ENCODE data around the gene CORO2B.
A peak's percentile ranks its signal among the peaks of the same experiment; 100 is the strongest.

The CORO2B gene

DNA sequence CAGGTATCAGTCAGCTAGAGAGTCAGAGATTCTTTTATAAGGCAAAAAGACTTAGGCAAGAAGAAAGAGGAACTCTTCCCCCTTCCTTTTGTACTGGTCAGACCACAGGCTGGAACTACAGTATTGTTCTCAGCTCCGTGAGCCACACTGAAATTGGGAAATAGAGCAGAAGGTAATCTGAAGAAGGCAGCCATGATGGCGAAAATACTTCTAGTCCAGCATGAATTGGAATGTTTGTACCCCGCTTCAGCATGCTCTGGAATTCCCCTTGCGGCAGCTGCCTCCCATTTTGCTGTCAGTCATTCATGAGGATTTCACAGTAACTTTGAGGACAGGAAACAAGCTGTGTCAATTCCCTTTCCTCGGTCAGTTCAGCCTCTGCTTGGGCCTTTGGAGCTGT, 96.2 kb downstream of the CORO2B start:
- TF ChIP-seq, protein P1, sequence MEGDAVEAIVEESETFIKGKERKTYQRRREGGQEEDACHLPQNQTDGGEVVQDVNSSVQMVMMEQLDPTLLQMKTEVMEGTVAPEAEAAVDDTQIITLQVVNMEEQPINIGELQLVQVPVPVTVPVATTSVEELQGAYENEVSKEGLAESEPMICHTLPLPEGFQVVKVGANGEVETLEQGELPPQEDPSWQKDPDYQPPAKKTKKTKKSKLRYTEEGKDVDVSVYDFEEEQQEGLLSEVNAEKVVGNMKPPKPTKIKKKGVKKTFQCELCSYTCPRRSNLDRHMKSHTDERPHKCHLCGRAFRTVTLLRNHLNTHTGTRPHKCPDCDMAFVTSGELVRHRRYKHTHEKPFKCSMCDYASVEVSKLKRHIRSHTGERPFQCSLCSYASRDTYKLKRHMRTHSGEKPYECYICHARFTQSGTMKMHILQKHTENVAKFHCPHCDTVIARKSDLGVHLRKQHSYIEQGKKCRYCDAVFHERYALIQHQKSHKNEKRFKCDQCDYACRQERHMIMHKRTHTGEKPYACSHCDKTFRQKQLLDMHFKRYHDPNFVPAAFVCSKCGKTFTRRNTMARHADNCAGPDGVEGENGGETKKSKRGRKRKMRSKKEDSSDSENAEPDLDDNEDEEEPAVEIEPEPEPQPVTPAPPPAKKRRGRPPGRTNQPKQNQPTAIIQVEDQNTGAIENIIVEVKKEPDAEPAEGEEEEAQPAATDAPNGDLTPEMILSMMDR (IDR thresholded peaks at IDR 0.05; ENCODE audit: insufficient read depth, low read length): no peak
- TF ChIP-seq, protein P2, sequence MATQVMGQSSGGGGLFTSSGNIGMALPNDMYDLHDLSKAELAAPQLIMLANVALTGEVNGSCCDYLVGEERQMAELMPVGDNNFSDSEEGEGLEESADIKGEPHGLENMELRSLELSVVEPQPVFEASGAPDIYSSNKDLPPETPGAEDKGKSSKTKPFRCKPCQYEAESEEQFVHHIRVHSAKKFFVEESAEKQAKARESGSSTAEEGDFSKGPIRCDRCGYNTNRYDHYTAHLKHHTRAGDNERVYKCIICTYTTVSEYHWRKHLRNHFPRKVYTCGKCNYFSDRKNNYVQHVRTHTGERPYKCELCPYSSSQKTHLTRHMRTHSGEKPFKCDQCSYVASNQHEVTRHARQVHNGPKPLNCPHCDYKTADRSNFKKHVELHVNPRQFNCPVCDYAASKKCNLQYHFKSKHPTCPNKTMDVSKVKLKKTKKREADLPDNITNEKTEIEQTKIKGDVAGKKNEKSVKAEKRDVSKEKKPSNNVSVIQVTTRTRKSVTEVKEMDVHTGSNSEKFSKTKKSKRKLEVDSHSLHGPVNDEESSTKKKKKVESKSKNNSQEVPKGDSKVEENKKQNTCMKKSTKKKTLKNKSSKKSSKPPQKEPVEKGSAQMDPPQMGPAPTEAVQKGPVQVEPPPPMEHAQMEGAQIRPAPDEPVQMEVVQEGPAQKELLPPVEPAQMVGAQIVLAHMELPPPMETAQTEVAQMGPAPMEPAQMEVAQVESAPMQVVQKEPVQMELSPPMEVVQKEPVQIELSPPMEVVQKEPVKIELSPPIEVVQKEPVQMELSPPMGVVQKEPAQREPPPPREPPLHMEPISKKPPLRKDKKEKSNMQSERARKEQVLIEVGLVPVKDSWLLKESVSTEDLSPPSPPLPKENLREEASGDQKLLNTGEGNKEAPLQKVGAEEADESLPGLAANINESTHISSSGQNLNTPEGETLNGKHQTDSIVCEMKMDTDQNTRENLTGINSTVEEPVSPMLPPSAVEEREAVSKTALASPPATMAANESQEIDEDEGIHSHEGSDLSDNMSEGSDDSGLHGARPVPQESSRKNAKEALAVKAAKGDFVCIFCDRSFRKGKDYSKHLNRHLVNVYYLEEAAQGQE (IDR thresholded peaks at IDR 0.05; ENCODE audit: insufficient replicate concordance, low read depth): no peak
- peak; percentile 96 for TF ChIP-seq SPI1 (IDR thresholded peaks at IDR 0.05; ENCODE audit: borderline replicate concordance, low read depth)
- peak overlapping the region; percentile 73 for H3K27ac ChIP-seq (replicated peaks)
- peak; percentile 87 to 89 for DNase-seq (ENCODE audit: low read depth in 1 of 2, low spot score in 1 of 2)
- no peaks in the 10 kb centered on the region for H3K27me3 ChIP-seq (ENCODE audit: insufficient read depth, poor library complexity, severe bottlenecking)
- H3K4me3 ChIP-seq (replicated peaks; ENCODE audit: insufficient read depth, low read length): no peak overlapping the region

DNA sequence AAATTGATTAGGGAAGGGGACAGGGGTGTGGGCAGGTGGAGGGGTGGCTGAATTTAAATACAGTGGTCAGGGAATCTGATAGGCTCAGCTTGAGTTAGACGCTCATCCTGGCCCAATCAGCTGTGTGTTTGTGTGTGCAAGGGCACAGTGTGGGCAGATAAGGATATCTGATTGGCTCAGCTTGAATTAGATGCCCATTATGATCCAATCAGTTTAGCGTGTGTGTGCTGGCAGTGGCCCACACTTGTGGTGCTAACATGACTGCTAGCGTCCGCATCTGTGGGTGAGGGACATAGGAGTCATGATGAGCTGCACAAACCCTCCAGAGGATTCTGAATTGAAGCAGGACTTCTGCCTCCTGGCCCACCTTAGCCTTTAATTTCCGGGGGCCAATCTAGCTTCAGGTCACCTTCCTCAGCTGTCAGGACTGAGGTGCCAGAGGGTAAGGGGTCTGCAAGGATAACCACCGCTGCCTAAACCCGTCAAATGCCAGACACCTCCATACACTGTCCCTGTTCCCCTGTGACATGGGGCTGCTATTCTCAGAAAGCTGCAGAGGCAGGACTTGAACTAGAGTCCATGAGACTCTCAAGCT, 97.3 kb downstream of the CORO2B start:
- no peak overlapping the region for H3K27ac ChIP-seq (replicated peaks)
- no peak overlapping the region for H3K4me3 ChIP-seq (replicated peaks; ENCODE audit: insufficient read depth, low read length)
- no peaks in the 10 kb centered on the region for H3K27me3 ChIP-seq (ENCODE audit: insufficient read depth, poor library complexity, severe bottlenecking)
- no peak for DNase-seq (ENCODE audit: low read depth in 1 of 2, low spot score in 1 of 2)
- TF ChIP-seq, protein P1 (IDR thresholded peaks at IDR 0.05; ENCODE audit: insufficient read depth, low read length): no peak
- TF ChIP-seq GABPA (IDR thresholded peaks at IDR 0.05; ENCODE audit: low read depth) (no peak), SPI1 (IDR thresholded peaks at IDR 0.05; ENCODE audit: borderline replicate concordance, low read depth) (no peak), POLR2AphosphoS5 (IDR thresholded peaks at IDR 0.05; ENCODE audit: low read depth) (no peak)
- TF ChIP-seq, protein P2 (IDR thresholded peaks at IDR 0.05; ENCODE audit: insufficient replicate concordance, low read depth): no peak

DNA sequence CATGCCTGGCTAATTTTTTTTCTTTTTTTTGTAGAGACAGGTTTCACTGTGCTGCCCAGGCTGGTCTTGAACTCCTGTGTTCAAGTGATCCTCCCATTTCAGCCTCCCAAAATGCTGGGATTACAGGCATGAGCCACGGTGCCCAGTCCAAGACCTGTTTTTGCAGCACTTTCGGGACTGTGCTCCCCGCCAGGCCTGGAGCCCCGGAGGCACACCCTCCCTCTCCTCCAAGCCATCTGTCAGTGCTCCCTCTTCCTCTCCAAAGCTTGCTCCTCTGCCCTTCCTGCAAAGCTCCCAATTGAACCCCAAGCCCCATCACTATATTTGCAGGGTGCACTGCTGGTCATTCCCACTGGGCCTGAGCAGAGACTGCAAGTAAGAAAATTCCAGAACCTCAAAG, 98.1 kb downstream of the CORO2B start:
- Histone ChIP-seq H3K4me3 (replicated peaks; ENCODE audit: insufficient read depth, low read length) (no peak overlapping the region), H3K27me3 (ENCODE audit: insufficient read depth, poor library complexity, severe bottlenecking) (no peaks in the 10 kb centered on the region), H3K27ac (replicated peaks) (no peak overlapping the region)
- DNase-seq (ENCODE audit: low read depth in 1 of 2, low spot score in 1 of 2): no peak
- TF ChIP-seq POLR2AphosphoS5 (IDR thresholded peaks at IDR 0.05; ENCODE audit: low read depth): no peak
- TF ChIP-seq, protein P1 (IDR thresholded peaks at IDR 0.05; ENCODE audit: insufficient read depth, low read length): no peak
- no peak for TF ChIP-seq GABPA (IDR thresholded peaks at IDR 0.05; ENCODE audit: low read depth)
- no peak for TF ChIP-seq SPI1 (IDR thresholded peaks at IDR 0.05; ENCODE audit: borderline replicate concordance, low read depth)

DNA sequence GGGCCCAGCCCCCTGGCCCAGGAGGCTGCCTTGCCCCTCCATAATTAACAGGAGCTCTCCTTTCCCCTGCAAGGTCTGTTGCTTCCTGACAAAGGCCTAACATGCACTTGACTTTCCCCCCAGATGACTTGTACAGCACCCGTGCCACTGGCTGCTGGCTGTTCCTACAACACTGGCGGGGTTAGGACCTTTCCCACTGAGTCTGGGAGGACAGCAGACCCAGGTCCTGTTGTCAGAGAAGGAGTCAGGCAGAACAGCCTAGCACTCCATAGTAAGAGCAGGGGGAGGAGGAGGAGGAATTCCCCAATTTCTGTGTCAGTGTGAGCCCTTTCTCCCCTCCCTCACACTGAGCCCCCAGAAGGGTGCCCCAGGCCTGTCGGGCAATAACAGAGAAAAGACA, 99.2 kb downstream of the CORO2B start:
- no peak for DNase-seq (ENCODE audit: low read depth in 1 of 2, low spot score in 1 of 2)
- Histone ChIP-seq H3K27me3 (ENCODE audit: insufficient read depth, poor library complexity, severe bottlenecking) (no peaks in the 10 kb centered on the region), H3K27ac (replicated peaks) (no peak overlapping the region), H3K4me3 (replicated peaks; ENCODE audit: insufficient read depth, low read length) (no peak overlapping the region)
- TF ChIP-seq, protein P2 (IDR thresholded peaks at IDR 0.05; ENCODE audit: insufficient replicate concordance, low read depth): no peak
- TF ChIP-seq GABPA (IDR thresholded peaks at IDR 0.05; ENCODE audit: low read depth): no peak
